Pons (tissue), 1 donor: ENCODE measurements around the gene DSPP.
"Not testable (repeated sequence)": the region's sequence is repeated elsewhere in the genome, so short reads cannot be mapped to it uniquely, and the experiment has no call there.

ENCODE experiments used
- DNase-seq: peaks from one replicate; pipeline ENCODE4 v3.0.0-alpha.2; 2016; ENCODE audit warnings: low spot score

Gene DSPP

GRCh38 chr4:87608229-87608628 is at the start of gene DSPP:
Gene DSPP, plus strand, starts transcription at chr4:87608529. Its CDS starts 2,380 bp downstream, at chr4:87610909.
- DNase-seq: no peak

- no peak for DNase-seq
Observed at GRCh38 chr4:87559090-87559837, 49.1 kb upstream of the DSPP start.

- no peak for DNase-seq
Observed at GRCh38 chr4:87560802-87561201, 47.5 kb upstream of the DSPP start.

GRCh38 chr4:87565746-87566145 is 42.6 kb upstream of the DSPP start:
- DNase-seq: no peak

GRCh38 chr4:87566276-87566675 is 42.1 kb upstream of the DSPP start:
- DNase-seq: no peak

- DNase-seq: no peak
Observed at GRCh38 chr4:87567191-87567590, 41.1 kb upstream of the DSPP start.

- no peak for DNase-seq
Observed at GRCh38 chr4:87570290-87570805, 38.0 kb upstream of the DSPP start.

- not testable (repeated sequence) for DNase-seq
Observed at GRCh38 chr4:87574376-87574775, 34.0 kb upstream of the DSPP start.

- DNase-seq: no peak
Observed at GRCh38 chr4:87574996-87575395, 33.3 kb upstream of the DSPP start.

- DNase-seq: no peak
Observed at GRCh38 chr4:87575408-87575807, 32.9 kb upstream of the DSPP start.

GRCh38 chr4:87575983-87576382 is 32.3 kb upstream of the DSPP start:
- DNase-seq: no peak

GRCh38 chr4:87579478-87579877 is 28.9 kb upstream of the DSPP start:
- no peak for DNase-seq

- DNase-seq: no peak
Observed at GRCh38 chr4:87580057-87580456, 28.3 kb upstream of the DSPP start.

- no peak for DNase-seq
Observed at GRCh38 chr4:87584222-87584908, 24.0 kb upstream of the DSPP start.

GRCh38 chr4:87589531-87589930 is 18.8 kb upstream of the DSPP start:
- DNase-seq: no peak

- no peak for DNase-seq
Observed at GRCh38 chr4:87592124-87592523, 16.2 kb upstream of the DSPP start.

- no peak for DNase-seq
Observed at GRCh38 chr4:87601361-87601760, 7.0 kb upstream of the DSPP start.

GRCh38 chr4:87614292-87614890 is 6.1 kb downstream of the DSPP start:
- DNase-seq: no peak

- DNase-seq: no peak
Observed at GRCh38 chr4:87616268-87616667, 7.9 kb downstream of the DSPP start.

GRCh38 chr4:87620086-87620485 is 11.8 kb downstream of the DSPP start:
- DNase-seq: peak; percentile 20

- peak; percentile 83 for DNase-seq
Observed at GRCh38 chr4:87620491-87620890, 12.2 kb downstream of the DSPP start.

GRCh38 chr4:87622303-87622702 is 14.0 kb downstream of the DSPP start:
- peak; percentile 37 for DNase-seq

- no peak for DNase-seq
Observed at GRCh38 chr4:87624698-87625097, 16.4 kb downstream of the DSPP start.
